DMS79 treated with DMSO at 0.1 percent for 48 hours (cell line): ENCODE data around the gene HYAL1.
"Not testable (repeated sequence)": the region's sequence is repeated elsewhere in the genome, so short reads cannot be mapped to it uniquely, and the experiment has no call there.

Experiments
- DNase-seq: peaks from one replicate; lab custom pipeline; 2025; lab: John Stamatoyannopoulos, UW

The HYAL1 gene

GRCh38 chr3:50318615-50319014 lies 15.2 kb upstream of the HYAL1 start:
- DNase-seq, result no peak

DNA sequence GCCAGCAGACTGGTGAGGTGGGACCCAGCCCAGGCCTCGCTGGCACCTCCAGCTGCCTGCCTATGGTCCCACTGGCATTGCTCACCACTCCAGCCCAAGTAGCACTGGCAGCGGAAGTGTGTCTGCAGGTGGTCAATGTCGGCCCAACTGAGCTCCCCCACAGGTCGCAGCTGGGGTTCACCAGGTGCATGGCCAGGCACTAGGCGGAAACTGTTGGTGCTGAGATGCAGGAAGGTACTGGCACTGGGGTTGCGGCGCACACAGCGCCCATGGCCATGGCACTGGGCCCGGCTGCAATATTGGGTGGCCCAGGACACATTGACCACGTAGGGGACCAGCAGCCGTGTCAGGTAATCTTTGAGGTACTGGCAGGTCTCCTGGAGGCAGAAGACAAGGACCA lies 14.8 kb upstream of the HYAL1 start:
- no peak for DNase-seq

GRCh38 chr3:50317300-50317699 lies 13.9 kb upstream of the HYAL1 start:
- DNase-seq, result no peak

DNA sequence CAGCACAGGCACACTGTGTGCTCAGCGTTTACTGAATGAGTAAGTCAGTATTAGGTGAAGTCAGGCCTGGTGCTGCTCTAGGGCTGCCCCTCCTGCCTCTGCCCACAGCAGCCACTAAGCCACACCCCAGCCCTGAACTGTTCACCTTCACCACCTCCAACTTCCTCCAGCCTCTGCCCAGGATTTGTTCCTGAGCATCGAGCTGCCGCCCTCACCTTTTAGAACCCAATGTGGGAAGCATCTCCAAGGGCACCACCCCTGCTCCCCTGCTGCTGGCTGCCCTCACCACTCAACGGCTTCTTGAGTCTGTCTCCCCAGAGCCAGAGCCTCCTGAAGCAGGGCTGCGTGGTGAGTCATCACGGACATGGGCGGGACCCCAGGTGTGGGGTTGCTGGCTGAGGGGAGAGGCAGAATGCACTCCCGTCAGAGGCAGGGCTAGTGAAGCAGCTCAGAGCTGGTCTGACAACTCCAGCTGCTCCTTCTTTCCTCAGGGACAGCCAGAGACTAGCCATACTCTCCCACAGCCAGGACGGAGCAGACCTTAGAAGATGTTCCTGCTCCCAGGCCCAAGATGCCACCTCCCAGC lies 13.4 kb upstream of the HYAL1 start:
- peak; percentile 51 for DNase-seq

DNA sequence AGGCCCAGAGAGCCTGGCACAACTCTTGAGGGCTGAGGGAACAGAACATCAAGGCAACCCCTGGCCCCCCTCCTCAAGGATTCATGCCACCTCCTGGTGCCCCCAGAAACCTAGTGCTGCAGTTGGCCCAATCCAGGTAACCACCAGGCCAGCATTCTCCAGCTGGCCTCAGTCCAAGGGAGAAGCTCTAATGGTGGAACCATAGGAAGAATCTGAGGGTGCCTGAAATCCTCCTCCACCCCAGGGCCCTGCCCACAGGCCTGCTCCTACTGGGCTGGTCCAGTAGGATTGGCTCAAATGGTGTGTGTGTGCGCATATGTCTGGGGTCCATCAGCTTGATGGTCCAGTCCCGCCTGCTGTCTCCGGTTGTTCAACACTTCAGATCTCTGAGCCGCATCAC lies 11.4 kb upstream of the HYAL1 start:
- DNase-seq, result no peak

DNA sequence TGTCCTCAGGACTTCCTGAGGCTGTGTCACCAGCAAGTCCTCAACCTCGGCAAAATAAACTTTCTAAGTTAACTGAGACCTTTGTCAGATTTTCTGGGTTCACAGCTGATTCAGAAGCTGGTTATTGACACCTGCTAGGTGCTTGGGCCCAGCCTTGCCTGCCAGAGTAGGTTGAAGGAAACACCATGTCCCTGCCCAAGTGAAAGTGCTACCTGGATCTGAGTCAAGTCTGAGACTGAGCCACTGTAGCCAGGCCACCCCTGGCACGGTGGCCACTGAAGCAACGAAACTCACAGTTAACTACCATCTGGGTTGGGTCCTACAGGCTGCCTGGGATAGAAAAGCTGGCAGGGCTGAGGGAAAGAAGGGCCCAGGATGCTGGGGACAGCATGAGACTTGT lies 11.0 kb upstream of the HYAL1 start:
- DNase-seq, result no peak

DNA sequence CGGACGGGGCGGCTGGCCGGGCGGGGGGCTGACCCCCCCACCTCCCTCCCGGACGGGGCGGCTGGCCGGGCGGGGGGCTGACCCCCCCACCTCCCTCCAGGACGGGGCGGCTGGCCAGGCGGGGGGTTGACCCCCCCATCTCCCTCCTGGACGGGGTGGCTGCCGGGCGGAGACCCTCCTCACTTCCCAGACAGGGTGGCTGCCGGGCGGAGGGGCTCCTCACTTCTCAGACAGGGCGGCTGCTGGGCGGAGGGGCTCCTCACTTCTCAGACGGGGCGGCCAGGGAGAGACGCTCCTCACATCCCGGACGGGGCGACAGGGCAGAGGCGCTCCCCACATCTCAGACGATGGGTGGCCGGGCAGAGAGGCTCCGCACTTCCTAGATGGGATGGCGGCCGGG lies 8.7 kb upstream of the HYAL1 start:
- DNase-seq, result not testable (repeated sequence)

DNA sequence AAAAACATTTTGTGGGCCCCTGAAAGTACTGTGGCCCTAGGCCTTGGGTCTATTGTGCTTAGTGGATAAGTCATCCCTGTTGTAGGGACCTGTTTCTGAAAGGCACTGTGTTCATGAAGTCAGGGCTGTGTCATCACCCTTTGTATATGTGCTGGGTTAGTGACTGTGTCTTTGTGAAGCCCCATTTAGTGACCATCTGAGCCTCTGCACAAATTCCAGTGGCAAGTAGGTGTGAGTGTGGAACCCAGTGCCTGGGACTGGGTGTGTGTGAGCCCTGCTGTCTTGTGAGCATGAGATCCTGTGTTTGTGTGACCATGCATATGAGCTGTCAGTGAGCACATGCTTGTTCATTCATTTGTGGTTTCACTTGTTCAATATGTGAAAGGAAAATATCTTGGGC lies 1.2 kb upstream of the HYAL1 start:
- DNase-seq, result no peak

DNA sequence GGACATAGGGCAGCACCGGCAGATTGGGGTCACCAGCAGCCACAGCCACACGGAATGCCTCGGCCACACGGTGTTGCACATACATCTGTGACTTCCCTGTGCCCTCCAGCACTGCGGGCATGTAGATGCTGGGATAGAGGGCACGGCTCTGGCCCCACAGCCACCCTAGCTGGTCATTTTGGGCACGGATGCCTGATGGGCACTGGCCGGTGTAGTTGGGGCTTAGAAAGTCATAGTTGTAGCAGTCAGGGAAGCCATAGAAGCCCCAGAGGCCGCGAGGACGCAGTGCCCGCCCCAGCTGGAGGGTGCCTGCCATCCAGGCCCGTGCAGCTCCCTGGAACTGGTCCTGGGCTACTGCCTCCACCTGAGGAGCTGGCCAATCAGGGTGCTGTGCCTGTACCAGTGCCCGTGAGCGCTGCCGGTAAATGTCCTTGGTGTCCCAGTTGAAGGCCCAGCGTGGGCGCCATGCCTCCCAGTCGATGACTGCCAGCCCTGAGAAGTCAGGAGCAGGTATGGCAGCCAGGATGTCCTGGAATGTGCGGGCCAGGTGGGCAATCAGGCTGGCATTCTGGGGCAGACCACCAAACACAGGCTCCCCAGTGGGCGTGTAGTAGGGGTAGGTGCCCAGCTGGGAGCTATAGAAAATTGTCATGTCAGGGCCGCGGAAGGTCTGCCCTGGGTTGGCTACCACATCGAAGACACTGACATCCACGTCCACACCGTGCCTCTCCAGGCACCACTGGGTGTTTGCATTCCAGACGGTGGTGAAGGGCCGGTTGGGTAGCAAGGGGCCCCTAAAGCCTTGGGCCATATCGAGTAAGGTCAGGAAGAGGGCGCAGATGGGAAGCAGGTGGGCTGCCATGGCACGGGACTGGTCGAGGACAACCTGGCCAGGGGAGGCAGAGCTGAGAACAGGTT lies 1.0 kb downstream of the HYAL1 start:
- DNase-seq, result no peak

GRCh38 chr3:50300681-50301254 lies 2.6 kb downstream of the HYAL1 start:
- no peak for DNase-seq

- DNase-seq, result no peak
These were observed 3.3 kb downstream of the HYAL1 start for GRCh38 chr3:50299929-50300680.

DNA sequence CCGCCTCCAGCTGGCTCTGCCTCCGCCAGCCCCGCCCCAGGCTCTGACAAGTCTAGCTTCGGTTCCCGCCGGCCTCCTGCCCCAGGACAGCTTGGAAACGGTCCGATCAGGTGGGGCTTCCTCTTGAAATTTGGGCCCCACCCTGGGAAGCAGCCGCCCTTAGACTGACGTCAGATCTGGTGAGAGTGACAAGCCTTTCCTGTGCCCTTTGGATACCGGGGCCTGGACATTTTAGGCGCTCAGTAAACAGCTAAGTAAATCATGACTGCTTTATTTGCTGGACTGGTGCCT lies 3.8 kb downstream of the HYAL1 start:
- no peak for DNase-seq

DNA sequence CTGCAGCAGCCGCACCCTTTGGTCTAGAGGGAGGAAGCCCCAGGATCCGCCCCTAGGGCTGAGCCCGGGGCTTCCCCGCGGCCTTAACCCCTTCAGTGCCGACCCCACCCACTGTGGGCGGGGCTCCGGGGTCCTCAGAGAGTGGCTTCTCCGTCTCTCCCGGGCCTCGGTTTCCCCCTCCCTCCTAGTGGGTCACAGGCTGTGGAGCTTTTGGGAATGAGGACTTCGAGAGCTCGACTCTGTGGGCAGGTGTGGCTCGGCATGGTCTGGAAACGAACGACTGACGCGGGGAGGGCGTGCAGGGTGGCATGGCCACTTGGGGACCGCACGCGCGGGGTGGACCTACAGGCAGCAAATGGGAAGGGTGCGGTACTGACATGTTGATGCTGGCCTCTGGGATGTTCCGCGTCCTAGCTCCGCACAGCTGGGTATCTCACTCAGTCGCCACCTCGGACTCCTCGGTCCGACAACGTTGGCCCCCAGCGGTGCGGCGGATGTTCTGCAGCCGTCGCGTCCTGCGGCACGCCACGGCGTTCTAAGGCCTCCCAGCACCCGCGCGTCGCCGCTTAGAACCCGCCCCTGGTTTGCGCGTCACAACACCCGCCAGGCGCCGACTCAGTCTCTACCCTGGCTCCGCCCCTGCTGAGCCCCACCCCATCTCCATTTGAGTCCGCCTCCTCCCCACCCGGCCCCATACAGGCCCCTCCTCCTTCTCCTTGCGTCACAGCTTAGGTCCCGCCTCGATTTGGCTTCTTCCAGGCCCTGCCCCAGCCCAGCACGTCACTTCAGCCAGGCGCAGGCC lies 4.3 kb downstream of the HYAL1 start, which contains the start of the genes HYAL3 and NAA80:
TSS of gene HYAL3 (minus strand) at position 570 of the 802 bp plus-strand sequence. CDS start 3,803 bp downstream, outside the sequence.
TSS of gene NAA80 (minus strand) at position 570 of the 802 bp plus-strand sequence. CDS start 1,942 bp downstream, outside the sequence.
- DNase-seq, result peak; percentile 88

GRCh38 chr3:50297896-50298725 lies 5.3 kb downstream of the HYAL1 start:
- DNase-seq, result no peak

DNA sequence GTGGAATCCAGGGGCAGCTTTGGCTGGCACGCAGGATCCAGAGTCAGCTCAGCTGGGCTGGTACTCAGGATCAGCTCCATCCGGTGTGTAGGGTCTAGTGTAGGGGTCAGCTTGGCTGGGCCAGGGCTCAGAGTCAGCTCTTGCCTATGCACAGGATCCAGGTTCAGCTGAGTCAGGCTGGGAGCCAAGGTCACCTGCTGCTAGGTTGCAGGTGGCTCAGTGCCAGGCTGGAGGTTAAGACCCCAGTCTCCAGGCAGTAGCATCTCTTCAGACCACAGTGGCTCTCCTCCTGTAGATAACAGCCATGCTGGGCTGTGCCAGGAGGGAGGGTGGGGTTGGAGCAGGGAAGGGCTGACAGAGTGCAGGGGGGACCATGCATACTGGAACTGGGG lies 6.0 kb downstream of the HYAL1 start:
- no peak for DNase-seq

- no peak for DNase-seq
These were observed 6.5 kb downstream of the HYAL1 start for GRCh38 chr3:50296721-50297383.

GRCh38 chr3:50295553-50296431 lies 7.6 kb downstream of the HYAL1 start:
- DNase-seq, result no peak

GRCh38 chr3:50294492-50295403 lies 8.6 kb downstream of the HYAL1 start:
- DNase-seq, result no peak
